Gastrocnemius medialis (tissue), 4 donors: Measurements from ENCODE around the gene TSC2.

Experiments
- POLR2A ChIP-seq, 2 donors: fragments of 450-650 bp; IDR thresholded peaks; one replicate each; pipeline ENCODE4 v1.6.1; 2017; ENCODE audit warnings: antibody characterized with exemption in 2 of 2, mild to moderate bottlenecking in 2 of 2, moderate library complexity in 2 of 2
- TF ChIP-seq, protein P1 (sequence below), 5 experiments: fragments of 450-650 bp in 3 of 5; fragments of 200-600 bp in 2 of 5; sonication (generic) in 2 of 5; IDR thresholded peaks in 4 of 5; conservative IDR thresholded peaks in 1 of 5; 1 replicate in 4 of 5; 2 replicates in 1 of 5; pipeline ENCODE4 v1.5.1; 2016 to 2019; ENCODE audit warnings: antibody characterized with exemption in 5 of 5, mild to moderate bottlenecking in 3 of 5, moderate library complexity in 3 of 5

DNA sequence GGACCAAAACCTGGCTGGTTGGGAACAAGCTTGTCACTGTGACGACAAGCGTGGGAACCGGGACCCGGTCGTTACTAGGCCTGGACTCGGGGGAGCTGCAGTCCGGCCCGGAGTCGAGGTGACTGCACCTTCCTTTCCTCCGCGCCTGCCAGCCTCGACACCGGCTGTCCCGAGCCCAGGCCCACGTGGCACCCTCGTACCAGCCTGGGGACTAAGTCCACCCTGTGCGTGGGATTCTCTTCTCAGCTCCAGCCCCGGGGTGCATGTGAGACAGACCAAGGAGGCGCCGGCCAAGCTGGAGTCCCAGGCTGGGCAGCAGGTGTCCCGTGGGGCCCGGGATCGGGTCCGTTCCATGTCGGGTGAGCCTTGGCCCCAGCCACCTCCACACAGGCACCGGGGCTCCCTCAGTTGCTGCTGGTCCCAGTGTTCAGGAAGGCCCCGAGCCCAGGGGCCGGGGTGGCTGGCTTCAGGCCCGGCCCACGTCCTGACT lies 31.6 kb downstream of the TSC2 start:
- TF ChIP-seq, protein P1, sequence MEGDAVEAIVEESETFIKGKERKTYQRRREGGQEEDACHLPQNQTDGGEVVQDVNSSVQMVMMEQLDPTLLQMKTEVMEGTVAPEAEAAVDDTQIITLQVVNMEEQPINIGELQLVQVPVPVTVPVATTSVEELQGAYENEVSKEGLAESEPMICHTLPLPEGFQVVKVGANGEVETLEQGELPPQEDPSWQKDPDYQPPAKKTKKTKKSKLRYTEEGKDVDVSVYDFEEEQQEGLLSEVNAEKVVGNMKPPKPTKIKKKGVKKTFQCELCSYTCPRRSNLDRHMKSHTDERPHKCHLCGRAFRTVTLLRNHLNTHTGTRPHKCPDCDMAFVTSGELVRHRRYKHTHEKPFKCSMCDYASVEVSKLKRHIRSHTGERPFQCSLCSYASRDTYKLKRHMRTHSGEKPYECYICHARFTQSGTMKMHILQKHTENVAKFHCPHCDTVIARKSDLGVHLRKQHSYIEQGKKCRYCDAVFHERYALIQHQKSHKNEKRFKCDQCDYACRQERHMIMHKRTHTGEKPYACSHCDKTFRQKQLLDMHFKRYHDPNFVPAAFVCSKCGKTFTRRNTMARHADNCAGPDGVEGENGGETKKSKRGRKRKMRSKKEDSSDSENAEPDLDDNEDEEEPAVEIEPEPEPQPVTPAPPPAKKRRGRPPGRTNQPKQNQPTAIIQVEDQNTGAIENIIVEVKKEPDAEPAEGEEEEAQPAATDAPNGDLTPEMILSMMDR (IDR thresholded peaks at IDR 0.05 in 4 of 5, conservative IDR thresholded peaks at IDR 0.05 in 1 of 5), result no peak
- no peak for TF ChIP-seq POLR2A (IDR thresholded peaks at IDR 0.05)
